HG03575 (cell line): ENCODE data around the gene CRYL1.

Experiments
- ATAC-seq: cut with Tn5 transposase; IDR thresholded peaks from one replicate; pipeline ENCODE4 v1.9.1; 2021; ENCODE audit not compliant: unreplicated experiment, insufficient number of reproducible peaks, low FRiP score; ENCODE audit errors: extremely low read depth

The CRYL1 gene

DNA sequence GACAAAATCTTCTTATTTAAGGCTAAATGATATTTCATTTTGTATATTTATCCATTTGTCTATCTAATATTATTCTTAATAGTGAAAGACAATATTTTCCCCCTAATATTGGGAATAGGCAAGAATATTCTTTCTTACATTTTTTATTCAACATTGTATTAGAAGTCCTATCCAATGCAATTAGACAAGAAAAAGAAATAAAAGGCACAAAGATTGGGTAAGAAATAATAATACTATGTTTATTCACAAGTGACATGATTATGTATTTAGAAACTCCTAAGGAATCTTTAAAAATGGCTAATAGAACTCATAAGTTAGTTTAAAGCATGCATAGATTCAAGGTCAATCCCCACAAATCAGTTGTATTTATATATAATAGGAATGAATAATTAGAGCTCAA, 11.3 kb upstream of the CRYL1 start:
- no peak for ATAC-seq

DNA sequence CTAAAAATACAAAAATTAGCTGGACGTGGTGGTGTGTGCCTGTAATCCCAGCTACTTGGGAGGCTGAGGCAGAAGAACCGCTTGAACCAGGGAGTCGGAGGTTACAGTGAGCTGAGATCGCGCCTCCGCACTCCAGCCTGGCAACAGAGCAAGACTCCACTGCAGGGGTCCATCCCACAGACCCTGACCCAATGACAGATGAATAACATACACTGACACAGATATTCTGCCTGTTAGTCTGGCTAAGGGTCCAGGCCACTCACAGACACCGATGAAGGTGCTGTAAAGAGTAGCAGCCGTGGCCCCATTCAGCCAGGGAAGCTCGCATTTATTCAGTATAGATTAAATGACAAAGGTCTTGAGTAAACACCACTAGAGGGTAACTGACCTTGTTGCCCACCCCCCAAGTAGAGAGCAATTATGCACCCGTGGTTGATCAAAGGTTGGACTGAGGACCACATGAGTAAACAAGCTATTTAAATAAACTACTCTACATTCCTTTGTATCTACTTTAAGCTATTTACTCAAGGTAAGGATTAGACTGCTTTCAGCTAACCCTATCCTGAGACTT, 8.5 kb upstream of the CRYL1 start:
- no peak for ATAC-seq

DNA sequence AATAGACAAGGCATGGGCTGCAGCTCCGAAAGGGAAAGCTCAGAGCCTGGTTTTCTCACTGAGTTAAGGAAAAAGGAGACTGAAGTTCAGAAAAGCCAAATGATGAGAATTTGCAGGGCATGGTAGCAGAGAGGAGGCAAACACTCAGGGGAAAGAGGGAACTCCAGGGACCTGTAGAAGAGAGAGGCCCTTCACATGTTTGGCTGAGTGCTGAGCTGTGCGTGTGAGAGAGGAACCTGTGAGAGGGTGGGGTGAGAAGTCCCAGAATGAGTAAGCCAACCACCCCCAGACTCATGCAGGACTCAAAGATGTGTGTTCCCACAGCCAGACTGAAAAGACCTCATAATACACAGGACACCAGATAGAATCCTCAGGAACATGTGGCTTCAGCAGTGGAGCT, 2.8 kb upstream of the CRYL1 start:
- ATAC-seq = no peak

DNA sequence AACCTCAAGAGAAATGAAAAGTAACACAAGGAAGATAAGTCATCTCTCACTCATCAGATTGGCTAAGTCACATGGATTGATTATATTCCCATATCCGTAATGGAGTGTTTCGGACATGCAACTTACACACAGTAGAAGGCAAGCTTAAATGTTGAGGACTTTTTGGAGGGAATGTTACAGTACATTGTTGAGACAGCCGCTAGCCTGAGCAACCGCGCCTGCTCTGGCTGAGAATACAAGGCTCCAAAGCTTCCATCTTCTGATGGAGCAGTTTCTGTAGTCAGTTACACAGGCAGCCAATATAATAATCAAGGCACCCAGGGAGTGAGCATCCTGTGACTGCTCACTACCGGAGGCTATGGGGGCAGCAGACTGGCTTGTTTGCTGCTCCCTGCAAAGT, 1.0 kb upstream of the CRYL1 start:
- ATAC-seq = no peak

DNA sequence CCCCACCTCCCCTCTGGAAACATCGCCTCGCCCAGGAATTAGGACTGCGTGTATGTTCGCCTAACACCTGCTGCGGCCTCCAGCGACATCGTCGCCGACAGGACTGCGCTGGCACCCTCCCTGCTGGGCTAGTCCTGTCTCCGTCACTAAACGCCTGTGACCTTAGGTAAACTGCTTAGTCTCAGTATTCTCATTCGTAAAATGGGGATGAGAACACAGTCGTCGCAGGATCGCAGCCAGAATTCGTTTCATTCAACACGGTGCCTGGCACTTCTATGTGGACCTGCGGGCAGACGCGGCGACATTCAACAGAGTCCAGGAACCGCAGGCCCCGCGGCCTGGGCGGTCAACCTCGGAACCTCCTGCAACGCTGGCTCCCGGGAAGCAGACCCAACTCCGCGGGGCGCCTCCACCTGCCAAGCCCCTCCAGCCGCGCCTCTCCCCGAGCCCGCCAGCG, 485 bp downstream of the CRYL1 start:
- ATAC-seq = no peak

DNA sequence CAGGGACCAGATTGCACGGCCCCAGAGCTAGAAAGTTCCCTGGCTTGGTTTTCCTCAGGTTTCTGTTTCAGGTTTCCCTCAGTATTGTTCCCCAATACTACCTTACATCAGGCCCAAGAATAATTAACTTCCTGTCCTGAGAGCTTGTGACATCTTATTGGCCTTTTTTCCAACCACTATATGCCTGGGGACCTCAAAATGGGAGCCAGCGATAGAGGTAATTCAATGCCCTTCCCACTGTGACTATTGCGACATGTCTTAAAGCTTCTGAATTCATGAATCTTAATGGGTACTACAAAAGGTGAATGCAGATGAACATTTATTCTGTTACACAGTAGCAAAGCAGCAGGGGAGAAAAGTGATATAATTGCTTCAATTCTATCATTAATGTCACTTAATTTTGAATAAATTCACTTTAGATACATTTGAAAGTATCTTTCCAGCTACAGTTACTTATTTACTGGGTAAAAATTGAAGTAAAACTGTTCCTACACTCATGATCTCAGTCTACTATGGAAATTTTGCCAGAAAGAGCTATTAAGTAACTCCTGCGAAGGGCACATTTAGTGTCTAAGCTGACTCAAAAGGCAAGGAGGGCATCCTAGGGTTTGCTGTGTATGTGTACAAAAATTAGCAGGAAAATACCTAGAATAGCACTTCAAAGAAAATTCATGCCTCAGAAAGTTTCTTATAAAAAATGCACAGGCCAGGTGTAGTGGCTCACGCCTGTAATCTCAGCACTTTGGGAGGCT, 4.1 kb downstream of the CRYL1 start:
- ATAC-seq = no peak

DNA sequence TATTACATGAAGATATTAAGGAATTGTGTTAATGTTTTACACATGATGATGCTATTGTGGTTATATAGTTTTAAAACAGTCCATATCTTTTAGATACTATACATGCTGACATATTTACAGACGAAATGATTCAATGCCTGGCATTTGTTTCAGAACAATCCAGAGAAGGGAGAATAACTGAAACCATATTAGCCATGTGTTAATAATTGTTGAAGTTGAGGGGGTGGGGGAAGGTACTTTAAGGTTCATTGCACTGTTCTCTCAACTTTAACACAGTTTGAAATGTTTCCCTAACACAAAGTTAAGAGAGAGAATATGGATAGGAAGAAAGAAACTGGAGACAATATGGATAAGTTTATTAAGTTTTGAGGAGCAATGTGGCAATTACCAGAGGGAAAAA, 5.8 kb downstream of the CRYL1 start:
- no peak for ATAC-seq

DNA sequence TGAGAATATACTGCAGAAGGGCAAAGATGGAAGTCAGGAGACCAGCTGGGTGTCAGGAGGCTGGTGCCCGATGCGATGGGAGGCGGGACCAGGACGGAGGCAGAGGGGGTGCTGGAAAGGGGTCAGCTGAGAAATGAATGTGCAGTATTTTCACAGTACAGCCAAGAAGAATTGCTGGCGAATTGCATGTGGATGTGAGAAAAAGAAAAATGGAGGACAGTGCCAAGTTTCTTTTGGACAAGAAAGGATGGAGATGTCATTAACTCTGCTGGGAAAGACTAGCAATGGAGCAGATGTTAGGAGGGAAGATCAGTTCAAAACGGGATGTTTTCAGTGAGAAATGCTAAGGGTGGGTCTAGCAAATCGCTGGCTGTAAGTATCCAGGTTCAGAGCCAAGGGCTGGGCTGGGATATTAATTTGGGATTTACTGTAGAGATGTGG, 7.0 kb downstream of the CRYL1 start:
- no peak for ATAC-seq

DNA sequence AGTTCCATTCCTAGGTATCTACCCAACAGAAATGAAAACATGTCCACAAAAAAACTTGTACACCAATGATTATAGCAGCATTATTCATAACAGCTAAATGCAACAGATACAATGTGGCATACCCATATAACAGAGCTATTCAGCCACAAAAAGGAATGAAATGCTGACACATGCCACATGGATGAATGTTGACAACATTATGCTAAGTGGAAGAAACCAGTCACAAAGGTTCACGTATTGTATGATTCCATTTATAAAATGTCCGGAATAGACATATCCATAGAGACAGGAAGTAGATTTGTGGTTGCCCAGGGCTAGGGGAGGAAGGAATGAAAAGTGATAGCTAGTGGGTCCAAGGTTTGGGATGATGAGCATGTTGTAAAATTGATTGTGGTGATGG, 10.8 kb downstream of the CRYL1 start:
- no peak for ATAC-seq

DNA sequence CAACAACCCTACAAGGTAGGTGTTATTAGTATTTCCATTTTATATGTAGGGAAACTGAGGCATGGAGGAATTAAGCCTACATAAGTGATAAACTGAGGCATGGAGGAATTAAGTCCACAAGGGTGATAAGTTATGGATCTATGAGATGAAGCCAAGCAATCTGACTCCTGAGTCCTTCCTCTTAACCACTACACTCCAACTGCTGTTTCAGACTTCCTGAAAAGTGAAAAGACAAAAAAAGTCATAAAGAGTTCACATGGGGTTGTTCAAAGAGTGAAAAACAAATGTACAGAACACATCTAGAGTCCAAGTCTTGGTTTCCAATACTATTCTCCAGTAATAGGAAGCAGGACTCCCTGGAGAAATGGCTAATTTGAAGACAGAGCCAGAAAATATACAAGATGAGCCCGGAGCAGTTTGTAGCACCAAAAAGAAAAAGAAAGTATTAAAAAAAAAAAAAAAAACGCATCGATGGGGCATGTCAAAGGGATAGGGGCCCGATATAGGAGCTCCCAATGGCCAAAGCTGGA, 12.1 kb downstream of the CRYL1 start:
- ATAC-seq = no peak

DNA sequence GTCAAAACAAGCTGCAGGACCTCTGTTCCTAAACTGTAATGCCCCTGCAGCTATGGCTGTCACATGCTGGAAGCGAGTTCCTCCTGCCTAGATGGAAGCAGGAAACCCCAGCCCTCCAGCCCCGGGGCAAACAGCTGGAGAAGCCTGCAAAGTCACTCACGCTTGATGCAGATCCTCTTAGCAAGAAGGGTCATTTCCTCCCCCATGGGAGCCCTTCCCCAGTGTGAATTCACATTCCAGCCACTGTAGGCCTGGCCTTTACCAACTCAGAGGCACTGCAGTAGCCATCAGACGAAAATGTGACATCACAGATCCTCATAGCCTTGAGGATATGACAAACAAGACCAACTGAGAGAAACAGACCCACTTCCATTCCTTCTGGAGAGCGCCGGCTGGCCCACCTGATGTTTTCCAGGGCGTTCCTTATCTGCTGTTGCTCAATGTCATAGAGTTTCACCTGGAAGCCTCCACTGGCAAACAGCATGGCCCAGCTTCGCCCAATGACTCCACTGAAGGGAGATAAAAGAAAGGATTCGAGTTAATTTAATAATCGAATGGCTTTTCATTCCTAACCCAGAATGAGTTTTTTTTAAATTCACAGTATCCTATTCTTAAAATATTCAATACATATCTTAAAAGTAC, 13.5 kb downstream of the CRYL1 start:
- ATAC-seq = no peak

DNA sequence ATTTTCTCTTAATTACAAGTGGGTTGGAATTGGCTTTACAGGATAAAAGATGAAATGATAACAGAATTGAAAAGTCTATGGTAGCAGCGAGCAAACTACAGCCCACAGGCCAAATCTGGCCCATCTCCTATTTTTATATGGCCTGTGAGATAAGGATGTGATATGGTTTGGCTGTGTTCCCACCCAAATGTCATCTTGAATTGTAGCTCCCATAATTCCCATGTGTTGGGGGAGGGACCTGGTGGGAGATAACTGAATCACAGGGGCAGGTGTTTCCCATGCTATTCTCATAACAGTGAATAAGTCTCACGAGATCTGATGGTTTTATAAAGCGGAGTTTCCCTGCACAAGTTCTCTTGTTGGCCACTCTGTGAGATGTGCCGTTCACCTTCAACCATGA, 19.0 kb downstream of the CRYL1 start:
- ATAC-seq = no peak

DNA sequence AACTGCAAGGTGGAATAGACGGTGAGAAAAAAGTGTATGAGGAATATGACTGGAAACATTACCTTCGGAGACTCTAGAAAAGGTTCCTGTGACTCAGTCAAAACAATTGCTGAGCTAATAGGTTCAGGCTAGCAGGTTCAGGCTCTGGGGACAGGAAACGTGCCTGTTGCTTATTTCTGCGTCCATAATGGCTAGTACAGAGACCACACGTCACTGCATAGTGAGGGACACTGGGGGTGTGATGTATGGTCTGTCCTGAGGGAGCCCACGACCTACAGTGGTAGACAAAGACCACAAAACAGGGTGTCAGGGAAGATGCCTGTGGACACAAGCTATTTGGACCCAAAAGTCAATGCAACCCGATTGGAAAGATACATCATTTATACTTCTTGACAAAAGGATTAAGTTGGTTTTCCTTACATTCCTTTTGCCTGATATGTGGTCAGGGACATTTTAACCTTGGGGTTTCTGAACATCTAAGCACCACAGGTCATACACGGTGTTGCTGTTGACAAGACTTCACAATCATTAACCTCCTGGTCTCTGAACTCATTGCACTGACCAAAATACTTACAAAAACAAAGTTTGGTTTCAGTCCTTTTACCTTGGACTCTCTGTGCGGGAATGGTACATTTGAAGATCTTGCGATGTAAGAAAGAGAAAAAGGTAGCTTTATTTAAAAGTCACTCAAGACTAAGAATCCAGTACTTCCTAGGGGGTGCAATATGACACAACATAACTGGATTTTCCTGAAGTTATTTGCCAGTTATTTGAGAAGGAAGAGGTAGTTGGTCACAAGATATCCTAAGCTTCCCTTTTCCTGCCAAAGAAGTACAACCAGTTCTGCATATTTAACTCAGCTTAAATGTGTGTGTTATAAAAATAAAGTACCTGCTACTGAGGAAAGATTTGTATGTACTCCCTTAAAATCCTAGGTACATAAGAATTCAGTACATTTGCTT, 20.0 kb downstream of the CRYL1 start:
- ATAC-seq = no peak

DNA sequence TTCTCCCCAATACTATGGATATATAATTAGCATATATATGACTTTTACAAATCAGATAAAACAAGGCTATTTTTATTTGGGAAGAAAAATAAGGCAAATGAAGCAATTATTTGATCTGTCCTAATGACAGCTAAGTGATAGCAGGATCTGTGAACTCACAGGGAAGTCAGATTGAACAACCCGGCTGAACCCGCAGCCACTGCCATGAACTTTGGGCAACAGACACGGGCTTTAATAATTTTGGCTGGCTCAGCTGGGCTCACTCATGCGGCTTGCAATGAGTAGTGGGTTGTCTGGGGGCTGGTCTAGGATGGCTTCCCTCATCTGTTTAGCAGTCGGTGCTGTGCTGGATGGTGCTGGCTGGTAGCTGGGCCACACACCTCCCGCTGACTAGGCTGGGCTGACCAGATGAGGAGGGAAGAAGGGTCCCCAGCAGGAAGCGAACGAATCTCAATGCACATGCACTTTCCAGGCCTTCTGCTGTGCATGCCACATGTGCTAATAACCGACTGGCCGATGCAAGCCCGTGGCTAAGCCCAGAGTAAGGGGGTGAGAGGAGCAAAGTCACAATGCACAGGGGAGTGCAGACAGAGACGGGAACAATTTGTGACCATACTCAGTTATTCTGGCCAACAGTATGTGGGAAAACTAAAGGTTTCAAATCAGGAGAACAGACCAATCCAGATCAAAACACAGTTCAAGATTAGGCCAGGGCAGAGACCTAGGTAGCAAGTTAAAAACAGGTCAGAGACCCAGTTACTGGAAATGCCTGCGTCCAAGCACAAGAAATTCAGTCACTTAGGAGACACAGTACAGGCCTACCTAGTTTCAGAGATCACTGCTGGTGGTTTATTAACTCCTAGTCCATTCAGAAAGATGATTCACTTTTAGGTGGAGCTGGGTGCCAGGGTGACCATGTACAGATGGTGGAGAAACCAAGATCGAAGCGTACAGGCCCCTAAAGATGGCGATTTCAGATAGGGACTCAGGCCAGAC, 22.3 kb downstream of the CRYL1 start:
- ATAC-seq = no peak

DNA sequence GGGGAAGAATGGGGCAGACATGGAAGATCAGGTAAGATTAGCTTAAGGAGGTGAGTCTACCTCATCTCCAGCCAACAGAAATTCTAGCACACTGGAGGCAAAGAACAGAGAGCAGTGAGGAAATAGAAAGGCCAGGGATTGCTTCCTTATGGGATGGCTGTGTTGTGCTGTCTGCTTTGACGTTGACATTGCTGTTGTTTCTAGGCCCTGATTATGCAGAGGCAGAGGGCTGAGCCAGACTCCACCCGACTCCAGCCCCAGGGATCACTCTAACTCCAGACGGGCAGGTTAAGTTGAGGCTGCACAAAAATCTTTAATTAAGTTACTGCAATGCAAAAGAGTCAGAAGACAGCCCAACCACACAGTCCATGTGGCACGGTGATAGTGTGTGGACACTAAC, 24.1 kb downstream of the CRYL1 start:
- ATAC-seq = no peak

DNA sequence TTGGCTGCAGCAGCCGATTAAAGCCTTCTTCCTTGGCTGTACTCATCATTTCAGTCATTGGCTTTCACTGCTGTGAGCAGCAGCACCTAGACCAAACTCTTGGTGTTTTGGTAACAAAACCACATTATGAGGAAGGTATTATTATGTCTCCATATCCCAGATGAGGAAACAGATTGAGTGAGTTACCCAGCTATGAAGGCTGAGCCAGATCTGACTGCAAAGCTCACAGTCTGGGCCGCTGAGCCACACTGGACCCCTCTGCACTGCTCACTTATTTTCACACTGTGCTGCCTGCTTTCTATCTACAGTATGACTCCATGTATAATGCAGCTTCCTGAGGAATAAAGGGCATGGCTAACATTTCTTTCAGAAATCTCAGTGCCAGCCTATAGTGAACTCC, 24.5 kb downstream of the CRYL1 start:
- no peak for ATAC-seq

DNA sequence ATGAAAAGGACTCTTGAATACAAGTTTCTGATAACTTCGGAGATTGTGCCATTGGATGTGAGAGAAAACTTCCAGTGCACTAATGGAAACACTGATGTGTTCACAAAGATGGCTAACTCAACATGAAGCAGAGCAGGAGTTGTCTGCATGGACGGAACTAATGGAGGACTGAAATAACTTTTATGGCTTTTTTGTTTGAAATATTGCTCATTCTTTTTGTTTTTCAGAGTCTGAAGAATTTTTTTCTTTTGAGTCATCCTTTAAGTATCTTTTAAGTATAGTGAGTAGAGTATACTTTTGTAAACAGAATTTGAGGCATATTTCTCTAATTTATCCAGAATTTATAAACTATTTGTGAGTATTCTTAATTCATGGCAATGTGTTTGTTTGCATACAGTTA, 25.7 kb downstream of the CRYL1 start:
- ATAC-seq = no peak

DNA sequence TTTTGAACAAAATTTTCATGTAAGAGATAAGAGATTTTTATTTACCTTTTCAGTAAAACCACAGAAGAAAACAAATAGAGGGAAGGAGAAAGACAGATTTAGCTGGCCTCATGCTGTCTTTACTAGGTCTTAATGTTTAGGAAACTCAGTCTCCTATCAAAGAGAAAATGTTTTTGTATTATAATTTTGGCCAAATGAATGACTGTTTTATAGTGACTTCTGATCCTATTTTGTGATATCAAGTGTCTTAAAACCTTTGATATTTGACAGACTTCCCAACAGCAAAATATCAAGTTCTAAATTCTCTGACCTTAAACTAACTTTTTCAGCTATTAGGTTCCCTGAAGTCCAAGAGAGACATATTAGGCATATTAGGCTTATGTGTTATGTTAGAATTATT, 27.0 kb downstream of the CRYL1 start:
- no peak for ATAC-seq
